HL-60 (cell line): Measurements from ENCODE around the gene ZNF611.
"Not testable (repeated sequence)": the region's sequence is repeated elsewhere in the genome, so short reads cannot be mapped to it uniquely, and the experiment has no call there.

Source experiments
- CTCF ChIP-seq: IDR thresholded peaks from one replicate; pipeline ENCODE4 v1.5.1; 2011; ENCODE audit warnings: low read length, control low read depth, inconsistent platforms; ENCODE audit not compliant: insufficient read depth
- POLR2AphosphoS5 ChIP-seq: IDR thresholded peaks from 2 replicates; pipeline ENCODE4 v1.6.1; 2012; ENCODE audit warnings: low read depth
- REST ChIP-seq: IDR thresholded peaks from 2 replicates; pipeline ENCODE4 v1.6.1; 2012; ENCODE audit warnings: low read depth; ENCODE audit not compliant: insufficient replicate concordance
- SPI1 ChIP-seq: IDR thresholded peaks from 2 replicates; pipeline ENCODE4 v1.6.1; 2012; ENCODE audit warnings: low read depth, mild to moderate bottlenecking, borderline replicate concordance

GRCh38 chr19:52699555-52699954 is 35.3 kb downstream of the ZNF611 start:
- TF ChIP-seq POLR2AphosphoS5, CTCF, SPI1, REST: not testable (repeated sequence)
